Endothelial cell of umbilical vein (primary cell): Measurements from ENCODE around the gene IRF2BPL. TPM values are rescaled to one million over a fixed set of nuclear protein-coding genes. Genes with fewer than 3 reads are reported as not detected.

Experiments
- BruUV-seq: library from RNA; stranded (reverse); fragments of 400-500 nt; replicated peaks from 2 replicates; lab custom pipeline; 2021; lab: Mats Ljungman, UMichigan
- CTCF ChIA-PET: fragments of 300-600, 350-600 bp; sonication (Branson Sonifier 250); formaldehyde crosslinking; loops from one replicate; lab custom pipeline; 2021; ENCODE audit warnings: antibody characterized with exemption, inconsistent platforms; lab: Charles Lee
- POLR2A ChIA-PET: fragments of 300-600, 350-600 bp; sonication (Branson Sonifier 250); formaldehyde crosslinking; loops from one replicate; lab custom pipeline; 2021; ENCODE audit warnings: antibody characterized with exemption, inconsistent platforms; lab: Charles Lee
- DNase-seq: peaks from one replicate; pipeline ENCODE4 v3.0.0-alpha.2; 2011; ENCODE audit warnings: low read depth, low spot score
- FAIRE-seq: peaks from 2 replicates; lab custom pipeline; 2011; peaks lifted over from hg19 to GRCh38; lab: Jason Lieb, UNC
- H2AFZ ChIP-seq: 2 replicates; pipeline ENCODE4 v1.6.0; 2012; ENCODE audit warnings: low read depth, low read length, control low read depth, inconsistent platforms
- H3K27ac ChIP-seq: 2 replicates; pipeline ENCODE4 v1.5.1; 2011; ENCODE audit warnings: low read depth, mild to moderate bottlenecking, control low read depth, low read length, moderate library complexity; ENCODE audit not compliant: insufficient read depth
- H3K27me3 ChIP-seq, 2 experiments: 2 replicates each; pipeline versions ENCODE4 v1.6.0 to v1.6.1; 2011; ENCODE audit warnings: low read length in 2 of 2, mixed read lengths in 1 of 2; ENCODE audit not compliant: control insufficient read depth in 2 of 2, insufficient read depth in 2 of 2
- H3K36me3 ChIP-seq, 2 experiments: 2 replicates in 1 of 2; 3 replicates in 1 of 2; pipeline ENCODE4 v1.5.1; 2011; ENCODE audit warnings: low read length in 2 of 2, mild to moderate bottlenecking in 1 of 2, moderate library complexity in 1 of 2; ENCODE audit not compliant: control insufficient read depth in 2 of 2, insufficient read depth in 2 of 2; ENCODE audit errors: extremely low read depth in 1 of 2
- H3K4me1 ChIP-seq: 3 replicates; pipeline ENCODE4 v1.5.1; 2011; ENCODE audit warnings: mild to moderate bottlenecking, low read length; ENCODE audit not compliant: control insufficient read depth, insufficient read depth; ENCODE audit errors: extremely low read depth
- H3K4me2 ChIP-seq: 2 replicates; pipeline ENCODE4 v1.6.1; 2011; ENCODE audit warnings: low read length, control low read depth, mixed read lengths; ENCODE audit not compliant: insufficient read depth
- H3K4me3 ChIP-seq, 3 experiments: fragments of 200-600 bp in 1 of 3; sonication (generic), shearing (Covaris generic) in 1 of 3; replicated peaks in 1 of 3; 2 replicates each; pipeline ENCODE4 v1.5.1; 2011 to 2016; ENCODE audit warnings: control low read depth in 3 of 3, low read length in 3 of 3, mild to moderate bottlenecking in 2 of 3, inconsistent platforms in 1 of 3, low read depth in 1 of 3, moderate library complexity in 1 of 3; ENCODE audit not compliant: insufficient read depth in 1 of 3
- H3K79me2 ChIP-seq: 2 replicates; pipeline ENCODE4 v1.6.0; 2012; ENCODE audit warnings: low read length, inconsistent platforms; ENCODE audit not compliant: control insufficient read depth, insufficient read depth
- H3K9ac ChIP-seq: replicated peaks from 2 replicates; pipeline ENCODE3; 2011; ENCODE audit warnings: low read length, control low read depth; ENCODE audit not compliant: insufficient read depth; ENCODE audit errors: extremely low read depth
- H3K9me1 ChIP-seq: replicated peaks from 3 replicates; pipeline ENCODE4 v1.6.0; 2011; ENCODE audit warnings: mild to moderate bottlenecking, low read length; ENCODE audit not compliant: control insufficient read depth, insufficient read depth; ENCODE audit errors: extremely low read depth
- H3K9me3 ChIP-seq: replicated peaks from 2 replicates; pipeline ENCODE4 v1.5.1; 2012; ENCODE audit warnings: low read length, inconsistent platforms; ENCODE audit not compliant: control insufficient read depth, insufficient read depth
- H4K20me1 ChIP-seq: replicated peaks from 2 replicates; pipeline ENCODE3; 2011; ENCODE audit warnings: mild to moderate bottlenecking, low read length; ENCODE audit not compliant: control insufficient read depth, insufficient read depth; ENCODE audit errors: extremely low read depth
- FOS ChIP-seq: IDR thresholded peaks from 2 replicates; pipeline ENCODE4 v1.6.1; 2011; ENCODE audit warnings: mild to moderate bottlenecking, low read length, moderate library complexity, borderline replicate concordance; ENCODE audit not compliant: insufficient read depth
- GATA2 ChIP-seq: IDR thresholded peaks from 2 replicates; pipeline ENCODE4 v1.7.0; 2011; ENCODE audit warnings: low read depth, mild to moderate bottlenecking, moderate library complexity, mixed read lengths, low read length; ENCODE audit not compliant: insufficient read length, insufficient read depth
- JUN ChIP-seq: IDR thresholded peaks from 2 replicates; pipeline ENCODE4 v1.6.1; 2011; ENCODE audit warnings: borderline replicate concordance, low read depth; ENCODE audit not compliant: insufficient read length, insufficient read depth
- MAX ChIP-seq: IDR thresholded peaks from 2 replicates; pipeline ENCODE4 v1.6.1; 2011; ENCODE audit not compliant: insufficient read depth, insufficient read length
- MYC ChIP-seq: IDR thresholded peaks from one replicate; pipeline ENCODE4 v1.6.1; 2011; ENCODE audit warnings: mild to moderate bottlenecking, low read depth, low read length
- POLR2A ChIP-seq: IDR thresholded peaks from 2 replicates; pipeline ENCODE4 v1.6.1; 2012; ENCODE audit warnings: low read depth, mild to moderate bottlenecking, control low read depth, low read length
- POLR2AphosphoS5 ChIP-seq: IDR thresholded peaks from 2 replicates; pipeline ENCODE4 v1.6.1; 2012; ENCODE audit warnings: low read depth, mild to moderate bottlenecking, control low read depth, low read length, moderate library complexity; ENCODE audit not compliant: insufficient read depth
- dilution Hi-C: fragments of 300-500 bp; cut with MboI; formaldehyde crosslinking; loops from one replicate; pipeline ENCODE4 v1.15.0; 2019; ENCODE audit warnings: low sequenced_read_pairs; ENCODE audit not compliant: extremely low pct_ligation_motif_present
- intact Hi-C: fragments of 100-400 bp; cut with micrococcal nuclease; formaldehyde crosslinking; loops from one replicate; pipeline ENCODE4 v1.10.0; 2022
- polyA plus RNA-seq, 4 experiments: library from polyadenylated mRNA; depleted of rRNA in 3 of 4; stranded (reverse) in 3 of 4; unstranded in 1 of 4; fragments of >200 nt; gene quantifications; 2 replicates each; pipeline versions ENCODE4 v1.2.1 to v1.2.3, GENCODE V29; 2011 to 2012; ENCODE audit warnings: missing spikeins in 1 of 4
- total RNA-seq: library from RNA; stranded (reverse); gene quantifications from 2 replicates; pipeline ENCODE4 v1.2.3, GENCODE V29; 2021
- TF ChIP-seq, protein P1 (sequence below), 2 donors: IDR thresholded peaks; 1 replicate in 1 of 2; 2 replicates in 1 of 2; pipeline ENCODE4 v1.5.1; 2011; ENCODE audit warnings: low read length in 2 of 2, mild to moderate bottlenecking in 2 of 2, moderate library complexity in 2 of 2, control low read depth in 1 of 2, inconsistent platforms in 1 of 2, low read depth in 1 of 2; ENCODE audit not compliant: insufficient read depth in 1 of 2; ENCODE audit errors: extremely low read depth in 1 of 2

IRF2BPL gene
- total and polyA plus RNA-seq, 2 donors (not counting 3 experiments of a cell fraction or from before 2014, with no cell fraction given), result 9.3 to 23.3 TPM

DNA sequence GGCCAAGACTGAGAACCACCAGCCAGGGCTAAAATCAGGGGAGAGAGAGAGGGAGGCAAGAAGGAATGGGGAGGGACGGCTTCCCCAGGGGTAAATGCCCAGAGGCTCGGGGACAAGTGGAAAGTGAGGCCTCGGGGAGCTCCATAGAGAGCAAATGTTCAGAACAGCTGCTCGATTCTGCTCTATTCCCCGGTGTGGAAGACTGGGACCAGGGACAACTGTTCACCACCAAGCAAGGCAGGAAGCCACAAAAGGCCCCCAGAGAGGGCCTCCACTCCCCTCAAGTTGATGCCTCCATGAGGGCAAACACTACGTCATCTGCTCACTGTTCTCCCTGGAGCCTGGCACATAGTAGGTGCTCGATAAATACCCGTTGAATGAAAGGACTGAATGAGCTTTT, 53.5 kb downstream of the IRF2BPL start:
- Histone ChIP-seq H3K36me3 (no peaks in the 10 kb centered on the region), H3K9me1 (no peaks in the 10 kb centered on the region), H3K79me2 (no peaks in the 10 kb centered on the region), H3K27ac (no peak overlapping the region), H2AFZ (no peak overlapping the region), H3K4me1 (no peaks in the 10 kb centered on the region), H4K20me1 (no peaks in the 10 kb centered on the region), H3K27me3 (no peaks in the 10 kb centered on the region), H3K9ac (no peak overlapping the region), H3K4me2 (no peak overlapping the region), H3K9me3 (no peaks in the 10 kb centered on the region), H3K4me3 (no peak overlapping the region)
- BruUV-seq, result no TSS peak
- TF ChIP-seq FOS (no peak), MYC (no peak), GATA2 (no peak), POLR2AphosphoS5 (no peak), POLR2A (no peak), MAX (no peak), JUN (no peak)
- TF ChIP-seq, protein P1, sequence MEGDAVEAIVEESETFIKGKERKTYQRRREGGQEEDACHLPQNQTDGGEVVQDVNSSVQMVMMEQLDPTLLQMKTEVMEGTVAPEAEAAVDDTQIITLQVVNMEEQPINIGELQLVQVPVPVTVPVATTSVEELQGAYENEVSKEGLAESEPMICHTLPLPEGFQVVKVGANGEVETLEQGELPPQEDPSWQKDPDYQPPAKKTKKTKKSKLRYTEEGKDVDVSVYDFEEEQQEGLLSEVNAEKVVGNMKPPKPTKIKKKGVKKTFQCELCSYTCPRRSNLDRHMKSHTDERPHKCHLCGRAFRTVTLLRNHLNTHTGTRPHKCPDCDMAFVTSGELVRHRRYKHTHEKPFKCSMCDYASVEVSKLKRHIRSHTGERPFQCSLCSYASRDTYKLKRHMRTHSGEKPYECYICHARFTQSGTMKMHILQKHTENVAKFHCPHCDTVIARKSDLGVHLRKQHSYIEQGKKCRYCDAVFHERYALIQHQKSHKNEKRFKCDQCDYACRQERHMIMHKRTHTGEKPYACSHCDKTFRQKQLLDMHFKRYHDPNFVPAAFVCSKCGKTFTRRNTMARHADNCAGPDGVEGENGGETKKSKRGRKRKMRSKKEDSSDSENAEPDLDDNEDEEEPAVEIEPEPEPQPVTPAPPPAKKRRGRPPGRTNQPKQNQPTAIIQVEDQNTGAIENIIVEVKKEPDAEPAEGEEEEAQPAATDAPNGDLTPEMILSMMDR (IDR thresholded peaks at IDR 0.05; ENCODE audit: extremely low read depth in 1 of 2, insufficient read depth in 1 of 2, low read depth in 1 of 2, low read length in 2 of 2), result no peak
- dilution Hi-C loops, result no loop called here
- DNase-seq (no peak), FAIRE-seq (no peak)
- intact Hi-C loops, result no loop called here
- POLR2A ChIA-PET, result no interaction called here
- CTCF ChIA-PET, result no interaction called here

Other genes with a start within 250 kb of the IRF2BPL start
- 14.8 and 18.4 TPM in 2 replicates for gene ANGEL1, start 215.8 kb downstream of the IRF2BPL start, total RNA-seq
- gene ANGEL1, start 215.8 kb downstream of the IRF2BPL start, polyA plus RNA-seq, result 22.0 and 24.0 TPM in 2 replicates
- gene LRRC74A, start 202.3 kb downstream of the IRF2BPL start, total RNA-seq, result not detected in 2 replicates
- not detected in 2 replicates for gene LRRC74A, start 202.3 kb downstream of the IRF2BPL start, polyA plus RNA-seq
- gene CIPC, start 69.5 kb upstream of the IRF2BPL start, total RNA-seq, result 17.4 and 17.7 TPM in 2 replicates
- gene CIPC, start 69.5 kb upstream of the IRF2BPL start, polyA plus RNA-seq, result 7.6 and 8.8 TPM in 2 replicates
- 0.24 and 0.28 TPM in 2 replicates for gene ZDHHC22, start 113.1 kb upstream of the IRF2BPL start, total RNA-seq
- gene ZDHHC22, start 113.1 kb upstream of the IRF2BPL start, polyA plus RNA-seq, result 0.03 and 0.08 TPM in 2 replicates
- not detected in 2 replicates for gene TMEM63C, start 153.1 kb upstream of the IRF2BPL start, total RNA-seq
- not detected in 2 replicates for gene TMEM63C, start 153.1 kb upstream of the IRF2BPL start, polyA plus RNA-seq
- gene NGB, start 242.5 kb upstream of the IRF2BPL start, total RNA-seq, result not detected in 2 replicates
- not detected in 2 replicates for gene NGB, start 242.5 kb upstream of the IRF2BPL start, polyA plus RNA-seq